ENCODE results near the gene SUPT4H1. TPM values are rescaled to one million over a fixed set of nuclear protein-coding genes. Genes with fewer than 3 reads are reported as not detected.

Gene SUPT4H1
- total RNA-seq, 1 experiment from 2014 or later = 74.8 TPM

DNA sequence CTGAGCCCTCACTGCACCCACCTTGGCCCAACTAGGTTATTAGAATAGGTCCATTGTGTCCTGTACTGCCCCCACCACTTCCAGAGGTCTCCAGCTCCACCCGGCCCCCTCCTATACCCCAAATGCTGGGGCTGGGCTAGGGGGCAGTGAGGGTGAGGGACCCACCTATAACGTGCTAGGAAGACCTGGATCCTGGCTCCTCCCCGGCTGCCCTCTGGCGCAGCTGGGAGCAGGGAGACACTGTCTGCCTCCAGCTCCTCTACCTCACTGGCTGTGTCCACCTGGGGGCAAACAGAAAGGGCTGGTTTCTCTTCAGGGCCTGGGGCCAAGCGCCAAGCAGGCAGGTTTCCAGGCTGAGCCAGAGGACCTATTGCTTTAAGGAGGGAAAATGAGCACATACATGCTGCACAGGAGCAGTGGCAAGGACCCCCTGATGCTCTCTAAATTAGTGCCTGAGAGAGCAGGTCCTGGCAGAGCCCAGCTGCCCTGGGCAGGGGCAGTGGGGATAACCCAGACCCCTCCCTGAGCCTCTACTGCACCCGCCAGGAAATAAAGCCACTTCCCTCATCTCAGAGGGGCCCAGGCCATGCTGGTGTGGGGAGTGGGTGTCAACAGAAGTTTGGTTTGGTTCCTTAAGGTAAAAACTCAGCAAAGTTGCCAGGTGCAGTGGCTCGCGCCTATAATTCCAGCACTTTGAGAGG is 35.6 kb downstream of the SUPT4H1 start:
- ChIA-PET POLR2A (ENCODE audit: unreplicated experiment) (no interaction called here), CTCF (interaction anchor here (0.9 to 1.7 kb wide), 3 partner anchors 101 to 131 kb away, joined by 5 to 28 read pairs (median 24); partner anchors contain the start of gene RNF43)
- Histone ChIP-seq H3K27ac (no peak overlapping the region), H4K20me1 (ENCODE audit: insufficient read depth) (no peaks in the 10 kb centered on the region; the same call in 1 of the 2 replicates), H3K9me3 (ENCODE audit: insufficient read depth, low read depth) (no peaks in the 10 kb centered on the region), H3K4me3 (no peak overlapping the region), H3K27me3 (ENCODE audit: insufficient read depth, low read depth) (peaks cover 66% of the 10 kb centered on the region), H3F3A (ENCODE audit: insufficient read depth, low read depth) (no peaks in the 10 kb centered on the region), H3K9me2 (ENCODE audit: insufficient read depth) (no peaks in the 10 kb centered on the region), H3K4me2 (no peak overlapping the region), H3K36me3 (ENCODE audit: low read depth) (no peaks in the 10 kb centered on the region), H3K4me1 (replicated peaks; ENCODE audit: insufficient read depth) (no peaks in the 10 kb centered on the region), H3K79me2 (ENCODE audit: low read depth) (no peaks in the 10 kb centered on the region), H2AFZ (no peak overlapping the region)
- DNase-seq = no peak
- intact Hi-C loops (cut with micrococcal nuclease; ENCODE audit: unreplicated experiment) = loop anchor here (10.0 kb wide), 1 partner anchor 688 kb away; no protein-coding TSS in a partner anchor
- no TSS peak for BruUV-seq (replicated peaks)
- no peak for TF ChIP-seq EZH2 (IDR thresholded peaks at IDR 0.05; ENCODE audit: low read depth)
- TF ChIP-seq, protein P1, sequence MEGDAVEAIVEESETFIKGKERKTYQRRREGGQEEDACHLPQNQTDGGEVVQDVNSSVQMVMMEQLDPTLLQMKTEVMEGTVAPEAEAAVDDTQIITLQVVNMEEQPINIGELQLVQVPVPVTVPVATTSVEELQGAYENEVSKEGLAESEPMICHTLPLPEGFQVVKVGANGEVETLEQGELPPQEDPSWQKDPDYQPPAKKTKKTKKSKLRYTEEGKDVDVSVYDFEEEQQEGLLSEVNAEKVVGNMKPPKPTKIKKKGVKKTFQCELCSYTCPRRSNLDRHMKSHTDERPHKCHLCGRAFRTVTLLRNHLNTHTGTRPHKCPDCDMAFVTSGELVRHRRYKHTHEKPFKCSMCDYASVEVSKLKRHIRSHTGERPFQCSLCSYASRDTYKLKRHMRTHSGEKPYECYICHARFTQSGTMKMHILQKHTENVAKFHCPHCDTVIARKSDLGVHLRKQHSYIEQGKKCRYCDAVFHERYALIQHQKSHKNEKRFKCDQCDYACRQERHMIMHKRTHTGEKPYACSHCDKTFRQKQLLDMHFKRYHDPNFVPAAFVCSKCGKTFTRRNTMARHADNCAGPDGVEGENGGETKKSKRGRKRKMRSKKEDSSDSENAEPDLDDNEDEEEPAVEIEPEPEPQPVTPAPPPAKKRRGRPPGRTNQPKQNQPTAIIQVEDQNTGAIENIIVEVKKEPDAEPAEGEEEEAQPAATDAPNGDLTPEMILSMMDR (conservative IDR thresholded peaks at IDR 0.05) = no peak

DNA sequence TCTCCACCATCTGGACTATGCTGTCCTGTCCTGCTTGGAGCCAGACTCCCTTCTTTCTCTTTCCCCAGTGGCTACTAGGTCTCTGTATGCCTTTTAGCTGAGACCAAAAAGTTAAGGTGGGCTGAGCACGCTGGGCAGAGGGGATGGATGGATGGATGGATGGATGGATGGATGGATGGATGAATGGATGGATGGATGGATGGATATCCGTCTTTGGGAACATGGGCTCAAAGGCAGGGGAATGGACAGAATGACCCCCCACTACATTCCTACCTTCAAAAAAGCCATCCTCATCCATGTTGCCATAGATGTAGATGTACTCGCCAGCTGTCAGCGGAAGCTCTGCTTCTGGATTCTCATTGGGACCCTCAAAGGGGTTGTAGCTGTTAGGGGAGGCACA is 36.3 kb downstream of the SUPT4H1 start:
- no TSS peak for BruUV-seq (replicated peaks)
- POLR2A ChIA-PET (ENCODE audit: unreplicated experiment) = no interaction called here
- DNase-seq = no peak
- H3K79me2 ChIP-seq (ENCODE audit: low read depth) = no peaks in the 10 kb centered on the region
- intact Hi-C loops (cut with micrococcal nuclease; ENCODE audit: unreplicated experiment) = loop anchor here (10.0 kb wide), 1 partner anchor 689 kb away; no protein-coding TSS in a partner anchor
- no peaks in the 10 kb centered on the region for H3K9me3 ChIP-seq (ENCODE audit: insufficient read depth, low read depth)
- TF ChIP-seq EZH2 (IDR thresholded peaks at IDR 0.05; ENCODE audit: low read depth) = no peak
- TF ChIP-seq, protein P1 (conservative IDR thresholded peaks at IDR 0.05) = no peak
- no peak overlapping the region for H2AFZ ChIP-seq
- no peaks in the 10 kb centered on the region for H3F3A ChIP-seq (ENCODE audit: insufficient read depth, low read depth)
- no peaks in the 10 kb centered on the region; the same call in 1 of the 2 replicates for H4K20me1 ChIP-seq (ENCODE audit: insufficient read depth)
- H3K27me3 ChIP-seq (ENCODE audit: insufficient read depth, low read depth) = peaks cover 71% of the 10 kb centered on the region
- H3K4me1 ChIP-seq (replicated peaks; ENCODE audit: insufficient read depth) = no peaks in the 10 kb centered on the region
- H3K36me3 ChIP-seq (ENCODE audit: low read depth) = no peaks in the 10 kb centered on the region
- H3K4me2 ChIP-seq = no peak overlapping the region
- no peak overlapping the region for H3K4me3 ChIP-seq
- no peak overlapping the region for H3K27ac ChIP-seq
- no peaks in the 10 kb centered on the region for H3K9me2 ChIP-seq (ENCODE audit: insufficient read depth)
- CTCF ChIA-PET = interaction anchor here (0.6 to 0.9 kb wide), 2 partner anchors 35 to 102 kb away, joined by 3 to 24 read pairs; partner anchors contain the start of gene RNF43

DNA sequence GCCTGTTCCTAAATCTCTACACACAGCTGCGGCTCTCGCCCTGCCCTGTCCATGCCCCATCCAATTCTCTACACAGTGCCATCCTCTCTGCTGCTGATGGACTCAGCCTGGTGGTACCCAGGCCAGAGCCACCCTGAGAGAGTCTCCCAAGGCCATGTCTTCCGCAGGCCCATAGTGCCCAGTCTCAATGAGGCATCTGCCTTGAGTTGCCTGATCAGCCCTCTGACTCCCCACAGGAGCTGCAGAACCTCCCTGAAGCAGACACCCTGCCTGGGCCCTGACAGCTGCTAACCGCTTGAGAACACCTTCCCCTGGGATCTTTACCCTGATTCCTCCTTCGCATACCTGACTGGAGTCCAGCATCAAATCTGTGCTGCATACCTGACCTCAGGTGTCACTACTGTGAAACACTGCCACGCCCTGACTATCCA is 36.7 kb downstream of the SUPT4H1 start:
- intact Hi-C loops (cut with micrococcal nuclease; ENCODE audit: unreplicated experiment) = loop anchor here (10.0 kb wide), 1 partner anchor 690 kb away; no protein-coding TSS in a partner anchor
- no peak overlapping the region for H3K4me2 ChIP-seq
- POLR2A ChIA-PET (ENCODE audit: unreplicated experiment) = no interaction called here

More for the DNA sequence above, 36.7 kb downstream of the SUPT4H1 start:
- CTCF ChIA-PET = interaction anchor here (0.6 to 0.9 kb wide), 2 partner anchors 36 to 102 kb away, joined by 3 to 24 read pairs; partner anchors contain the start of gene RNF43
- Histone ChIP-seq H3K27me3 (ENCODE audit: insufficient read depth, low read depth) (peaks cover 71% of the 10 kb centered on the region), H4K20me1 (ENCODE audit: insufficient read depth) (no peaks in the 10 kb centered on the region; the same call in 1 of the 2 replicates), H3K4me3 (no peak overlapping the region), H3K9me3 (ENCODE audit: insufficient read depth, low read depth) (no peaks in the 10 kb centered on the region), H3K9me2 (ENCODE audit: insufficient read depth) (no peaks in the 10 kb centered on the region), H3K27ac (no peak overlapping the region), H3K79me2 (ENCODE audit: low read depth) (no peaks in the 10 kb centered on the region), H3F3A (ENCODE audit: insufficient read depth, low read depth) (no peaks in the 10 kb centered on the region), H2AFZ (no peak overlapping the region), H3K36me3 (ENCODE audit: low read depth) (no peaks in the 10 kb centered on the region), H3K4me1 (replicated peaks; ENCODE audit: insufficient read depth) (no peaks in the 10 kb centered on the region)
- DNase-seq = peak in 1 of 2 experiments; percentile 42
- no peak for TF ChIP-seq EZH2 (IDR thresholded peaks at IDR 0.05; ENCODE audit: low read depth)
- TF ChIP-seq, protein P1 (conservative IDR thresholded peaks at IDR 0.05) = no peak
- BruUV-seq (replicated peaks) = no TSS peak
